A673 (cell line): ENCODE measurements around the gene RASA2. TPM values are rescaled to one million over a fixed set of nuclear protein-coding genes. Genes with fewer than 3 reads are reported as not detected.

Experiments
- BruUV-seq: library from RNA; stranded (reverse); fragments of 400-500 nt; replicated peaks from 2 replicates; lab custom pipeline; 2021; lab: Mats Ljungman, UMichigan
- CTCF ChIA-PET: fragments of 300-600 bp; sonication (Branson Sonifier 250); formaldehyde crosslinking; loops from one replicate; lab custom pipeline; 2022; ENCODE audit warnings: antibody characterized with exemption; lab: Charles Lee
- POLR2A ChIA-PET: fragments of 300-600 bp; sonication (Branson Sonifier 250); formaldehyde crosslinking; loops from one replicate; lab custom pipeline; 2022; ENCODE audit warnings: antibody characterized with exemption; ENCODE audit not compliant: low non-redundant PET; lab: Charles Lee
- DNase-seq: peaks from one replicate; pipeline ENCODE4 v3.0.0-alpha.2; 2015; ENCODE audit warnings: low spot score
- H3K27ac ChIP-seq: fragments of 200-600 bp; sonication (generic); 2 replicates; pipeline ENCODE4 v1.5.1; 2016; ENCODE audit warnings: mixed run types, low read depth, mild to moderate bottlenecking, mixed read lengths, antibody characterized with exemption, low read length; ENCODE audit not compliant: poor library complexity, severe bottlenecking
- H3K27me3 ChIP-seq: fragments of 200-600 bp; sonication (generic); replicated peaks from 2 replicates; pipeline ENCODE4 v1.6.1; 2017; ENCODE audit warnings: mixed run types, low read depth, mild to moderate bottlenecking, mixed read lengths, antibody characterized with exemption, low read length; ENCODE audit not compliant: insufficient read depth, poor library complexity
- H3K36me3 ChIP-seq: fragments of 200-600 bp; sonication (generic); 2 replicates; pipeline ENCODE4 v1.6.1; 2016; ENCODE audit warnings: mixed run types, mild to moderate bottlenecking, mixed read lengths, antibody characterized with exemption, low read length; ENCODE audit not compliant: insufficient read depth, poor library complexity, severe bottlenecking
- H3K4me1 ChIP-seq: fragments of 200-600 bp; sonication (generic); 2 replicates; pipeline ENCODE4 v1.6.1; 2017; ENCODE audit warnings: mixed run types, mild to moderate bottlenecking, mixed read lengths, antibody characterized with exemption, low read length; ENCODE audit not compliant: insufficient read depth, poor library complexity, severe bottlenecking
- H3K4me3 ChIP-seq: fragments of 200-600 bp; sonication (generic); 2 replicates; pipeline ENCODE4 v1.5.1; 2016; ENCODE audit warnings: low read depth, mixed run types, mild to moderate bottlenecking, mixed read lengths, low read length; ENCODE audit not compliant: poor library complexity, severe bottlenecking
- H3K9me3 ChIP-seq: fragments of 200-600 bp; sonication (generic); 2 replicates; pipeline ENCODE4 v1.6.1; 2016; ENCODE audit warnings: mixed run types, low read depth, mild to moderate bottlenecking, mixed read lengths, antibody characterized with exemption, low read length; ENCODE audit not compliant: poor library complexity, severe bottlenecking
- EZH2 ChIP-seq: fragments of 200-600 bp; sonication (generic); IDR thresholded peaks from 2 replicates; pipeline ENCODE4 v1.6.1; 2017; ENCODE audit warnings: borderline replicate concordance, low read depth, mild to moderate bottlenecking, mixed read lengths, antibody characterized with exemption, low read length; ENCODE audit not compliant: poor library complexity, severe bottlenecking
- intact Hi-C: fragments of 100-400 bp; cut with micrococcal nuclease; formaldehyde crosslinking; loops from one replicate; pipeline ENCODE4 v1.10.0; 2022; ENCODE audit not compliant: unreplicated experiment
- total RNA-seq: library from RNA; stranded (reverse); gene quantifications from 2 replicates; pipeline ENCODE4 v1.2.3, GENCODE V29; 2021
- TF ChIP-seq, protein P1 (sequence below): fragments of 300-800, 200-600 bp; sonication (generic); conservative IDR thresholded peaks from 2 replicates; pipeline ENCODE4 v1.5.1; 2017; ENCODE audit warnings: low read depth, mild to moderate bottlenecking, antibody characterized with exemption, low read length, moderate library complexity, mixed read lengths

The RASA2 gene
- total RNA-seq, 1 experiment from 2014 or later, result 17.1 TPM

DNA sequence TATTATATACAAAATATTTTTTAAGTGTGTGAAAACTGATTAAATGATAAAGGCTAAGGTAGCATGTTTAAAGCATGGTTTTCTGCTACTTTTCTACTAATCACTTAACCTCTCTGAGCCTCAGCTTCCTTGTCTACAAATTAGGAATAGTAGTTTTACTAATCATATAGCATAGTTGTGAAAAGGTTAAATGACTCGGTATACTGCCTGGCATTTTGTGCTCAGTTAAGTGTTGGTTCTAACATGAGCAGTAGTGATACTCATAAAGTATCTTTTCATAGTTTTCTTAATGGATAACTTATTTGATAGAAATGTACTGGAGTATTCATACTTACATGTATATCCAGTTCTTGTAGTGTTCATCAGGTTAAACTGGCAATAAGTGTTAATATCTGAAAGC, 13.6 kb downstream of the RASA2 start:
- POLR2A ChIA-PET, result no interaction called here
- intact Hi-C loops, result no loop called here
- BruUV-seq, result no TSS peak

DNA sequence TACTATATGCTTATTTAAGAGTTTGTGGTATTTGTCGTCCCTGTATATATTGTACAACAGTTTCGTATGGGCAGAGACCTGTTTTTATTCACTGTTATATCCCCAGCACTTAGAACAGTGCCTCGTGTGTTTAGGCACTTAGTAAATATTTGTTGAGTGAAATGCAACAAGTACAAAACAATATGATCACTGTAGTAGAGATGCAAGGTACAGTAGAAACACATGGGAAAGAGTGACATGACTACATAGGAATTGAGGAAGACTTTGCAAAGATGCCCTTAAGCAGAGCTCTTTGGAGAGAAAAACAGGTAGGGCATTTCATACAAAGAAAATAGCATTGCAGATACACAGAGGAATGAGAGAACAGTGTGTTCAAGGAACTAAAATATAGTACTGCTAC, 18.3 kb downstream of the RASA2 start:
- no peak for DNase-seq
- H3K36me3 ChIP-seq, result no peaks in the 10 kb centered on the region
- CTCF ChIA-PET, result interaction anchor here (0.6 kb wide), 1 partner anchor 408 kb away, joined by 3 read pairs; no protein-coding TSS in a partner anchor
- TF ChIP-seq, protein P1, sequence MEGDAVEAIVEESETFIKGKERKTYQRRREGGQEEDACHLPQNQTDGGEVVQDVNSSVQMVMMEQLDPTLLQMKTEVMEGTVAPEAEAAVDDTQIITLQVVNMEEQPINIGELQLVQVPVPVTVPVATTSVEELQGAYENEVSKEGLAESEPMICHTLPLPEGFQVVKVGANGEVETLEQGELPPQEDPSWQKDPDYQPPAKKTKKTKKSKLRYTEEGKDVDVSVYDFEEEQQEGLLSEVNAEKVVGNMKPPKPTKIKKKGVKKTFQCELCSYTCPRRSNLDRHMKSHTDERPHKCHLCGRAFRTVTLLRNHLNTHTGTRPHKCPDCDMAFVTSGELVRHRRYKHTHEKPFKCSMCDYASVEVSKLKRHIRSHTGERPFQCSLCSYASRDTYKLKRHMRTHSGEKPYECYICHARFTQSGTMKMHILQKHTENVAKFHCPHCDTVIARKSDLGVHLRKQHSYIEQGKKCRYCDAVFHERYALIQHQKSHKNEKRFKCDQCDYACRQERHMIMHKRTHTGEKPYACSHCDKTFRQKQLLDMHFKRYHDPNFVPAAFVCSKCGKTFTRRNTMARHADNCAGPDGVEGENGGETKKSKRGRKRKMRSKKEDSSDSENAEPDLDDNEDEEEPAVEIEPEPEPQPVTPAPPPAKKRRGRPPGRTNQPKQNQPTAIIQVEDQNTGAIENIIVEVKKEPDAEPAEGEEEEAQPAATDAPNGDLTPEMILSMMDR, result no peak
- TF ChIP-seq EZH2, result no peak
- H3K4me3 ChIP-seq, result no peak overlapping the region
- no peak overlapping the region for H3K27ac ChIP-seq
- intact Hi-C loops, result no loop called here
- H3K27me3 ChIP-seq, result no peaks in the 10 kb centered on the region
- BruUV-seq, result no TSS peak
- POLR2A ChIA-PET, result no interaction called here
- no peaks in the 10 kb centered on the region for H3K9me3 ChIP-seq
- H3K4me1 ChIP-seq, result no peaks in the 10 kb centered on the region

More for the DNA sequence above, 13.6 kb downstream of the RASA2 start:
- H3K27ac ChIP-seq, result no peak overlapping the region
- CTCF ChIA-PET, result no interaction called here
- TF ChIP-seq, protein P1, result no peak
- TF ChIP-seq EZH2, result no peak
- no peak for DNase-seq
- H3K4me1 ChIP-seq, result peaks cover 5% of the 10 kb centered on the region
- no peaks in the 10 kb centered on the region for H3K9me3 ChIP-seq
- H3K36me3 ChIP-seq, result no peaks in the 10 kb centered on the region
- no peak overlapping the region for H3K4me3 ChIP-seq
- no peaks in the 10 kb centered on the region for H3K27me3 ChIP-seq

DNA sequence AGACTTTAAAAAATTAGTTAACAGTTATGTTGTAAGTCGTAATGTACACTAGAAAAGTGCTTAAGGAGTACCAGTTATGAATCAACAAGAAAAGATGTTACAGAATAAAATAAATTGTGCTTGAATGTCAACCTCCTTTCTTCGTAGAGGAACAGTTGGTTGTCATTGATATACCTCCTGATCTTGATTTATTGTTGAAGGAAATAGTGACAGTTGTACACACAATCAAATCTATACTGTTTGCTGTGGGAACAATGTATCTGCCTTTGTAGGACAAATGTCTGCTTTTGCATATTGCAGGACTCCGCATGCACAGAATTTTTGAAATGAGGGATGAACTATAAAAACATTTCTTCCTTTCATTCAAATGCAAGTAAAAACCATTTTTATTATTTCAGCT, 19.2 kb downstream of the RASA2 start:
- H3K9me3 ChIP-seq, result no peaks in the 10 kb centered on the region
- BruUV-seq, result no TSS peak
- TF ChIP-seq EZH2, result no peak
- TF ChIP-seq, protein P1, result no peak
- H3K27ac ChIP-seq, result no peak overlapping the region
- intact Hi-C loops, result no loop called here
- no peak overlapping the region for H3K4me3 ChIP-seq
- no peaks in the 10 kb centered on the region for H3K27me3 ChIP-seq
- ChIA-PET POLR2A (no interaction called here), CTCF (interaction anchor here (0.7 kb wide), 1 partner anchor 11 kb away, joined by 4 read pairs; no protein-coding TSS in a partner anchor)
- H3K36me3 ChIP-seq, result no peaks in the 10 kb centered on the region
- no peak for DNase-seq
- H3K4me1 ChIP-seq, result no peaks in the 10 kb centered on the region
